Astrocyte (in vitro differentiated cells and primary cell): ENCODE results near the gene WDR64.

ENCODE experiments used
- CTCF ChIP-seq: IDR thresholded peaks from 2 replicates; pipeline ENCODE4 v1.5.1; 2011; ENCODE audit warnings: low read depth, mild to moderate bottlenecking, inconsistent platforms, low read length, moderate library complexity; ENCODE audit not compliant: insufficient read depth
- EZH2 ChIP-seq: IDR thresholded peaks from 2 replicates; pipeline ENCODE4 v1.6.1; 2012; ENCODE audit warnings: mild to moderate bottlenecking, low read length, inconsistent platforms; ENCODE audit not compliant: insufficient read depth

- TF ChIP-seq CTCF: no peak
- no peak for TF ChIP-seq EZH2
These were observed 156.2 kb downstream of the WDR64 start for GRCh38 chr1:241808265-241808664.
